SK-N-SH (cell line): ENCODE data around the gene SHISA4. TPM values are rescaled to one million over a fixed set of nuclear protein-coding genes. Genes with fewer than 3 reads are reported as not detected.
"Not testable (repeated sequence)": the region's sequence is repeated elsewhere in the genome, so short reads cannot be mapped to it uniquely, and the experiment has no call there.

Experiments
- CTCF ChIA-PET: fragments of 300-600, 350-600 bp; formaldehyde crosslinking; extraction: SDS; loops from one replicate; lab custom pipeline; 2021; lab: Yijun Ruan, JAX
- POLR2A ChIA-PET: fragments of 350-600 bp; sonication (Branson Sonifier 250); formaldehyde crosslinking; extraction: SDS; loops from one replicate; lab custom pipeline; 2020; ENCODE audit warnings: antibody characterized with exemption, inconsistent platforms; lab: Yijun Ruan, JAX
- DNase-seq: peaks from one replicate; pipeline ENCODE4 v3.0.0; 2012
- H2AFZ ChIP-seq: fragments of 200-600 bp; sonication (generic); 2 replicates; pipeline ENCODE4 v1.8.1; 2016; ENCODE audit warnings: antibody characterized with exemption, mild to moderate bottlenecking, low read depth
- H3F3A ChIP-seq: fragments of 200-600 bp; sonication (generic); replicated peaks from 2 replicates; pipeline ENCODE3; 2016; ENCODE audit warnings: antibody characterized with exemption, mild to moderate bottlenecking; ENCODE audit not compliant: insufficient read depth
- H3K27ac ChIP-seq, 2 experiments: fragments of 200-500 bp in 1 of 2; fragments of 200-600 bp in 1 of 2; sonication (Bioruptor generic) in 1 of 2; sonication (generic), shearing (Covaris generic) in 1 of 2; 2 replicates each; pipeline versions ENCODE4 v1.5.1 to v1.6.1; 2014 to 2016; ENCODE audit warnings: low read depth in 2 of 2, inconsistent platforms in 1 of 2, low read length in 1 of 2, mild to moderate bottlenecking in 1 of 2, mixed read lengths in 1 of 2
- H3K27me3 ChIP-seq: fragments of 200-600 bp; sonication (generic), shearing (Covaris generic); 2 replicates; pipeline ENCODE4 v1.6.1; 2016; ENCODE audit warnings: mixed run types; ENCODE audit not compliant: insufficient read depth
- H3K36me3 ChIP-seq, 2 experiments: fragments of 200-500 bp in 1 of 2; fragments of 200-600 bp in 1 of 2; sonication (Bioruptor generic) in 1 of 2; sonication (generic) in 1 of 2; replicated peaks in 1 of 2; 2 replicates each; pipeline versions ENCODE3 to v1.5.1; 2014 to 2016; ENCODE audit warnings: low read length in 1 of 2, mild to moderate bottlenecking in 1 of 2; ENCODE audit not compliant: insufficient read depth in 2 of 2, control insufficient read depth in 1 of 2
- H3K4me1 ChIP-seq, 2 experiments: fragments of 200-500 bp in 1 of 2; fragments of 200-600 bp in 1 of 2; sonication (Bioruptor generic) in 1 of 2; sonication (generic), shearing (Covaris generic) in 1 of 2; 2 replicates each; pipeline versions ENCODE4 v1.5.1 to v1.6.1; 2014 to 2016; ENCODE audit warnings: low read depth in 1 of 2, low read length in 1 of 2, mixed run types in 1 of 2; ENCODE audit not compliant: insufficient read depth in 2 of 2, control insufficient read depth in 1 of 2
- H3K4me2 ChIP-seq: fragments of 200-600 bp; sonication (generic), shearing (Covaris generic); 2 replicates; pipeline ENCODE4 v1.6.1; 2017; ENCODE audit warnings: mixed run types
- H3K4me3 ChIP-seq, 2 experiments: fragments of 200-500 bp in 1 of 2; fragments of 200-600 bp in 1 of 2; sonication (Bioruptor generic) in 1 of 2; sonication (generic), shearing (Covaris generic) in 1 of 2; 2 replicates each; pipeline versions ENCODE4 v1.5.1 to v1.8.1; 2014 to 2016; ENCODE audit warnings: low read depth in 2 of 2, inconsistent platforms in 1 of 2, low read length in 1 of 2, mild to moderate bottlenecking in 1 of 2, mixed read lengths in 1 of 2, moderate library complexity in 1 of 2
- H3K79me2 ChIP-seq: fragments of 200-600 bp; sonication (generic); 2 replicates; pipeline ENCODE4 v1.8.1; 2017; ENCODE audit warnings: mild to moderate bottlenecking; ENCODE audit not compliant: insufficient read depth
- H3K9ac ChIP-seq: fragments of 200-600 bp; sonication (generic); 2 replicates; pipeline ENCODE4 v1.6.1; 2017; ENCODE audit warnings: mixed run types
- H3K9me2 ChIP-seq: fragments of 200-600 bp; sonication (generic); 2 replicates; pipeline ENCODE4 v1.6.1; 2017; ENCODE audit warnings: mixed run types
- H3K9me3 ChIP-seq: fragments of 200-600 bp; sonication (generic); 2 replicates; pipeline ENCODE4 v1.6.1; 2017; ENCODE audit warnings: mixed run types, mild to moderate bottlenecking, moderate library complexity
- H4K20me1 ChIP-seq: fragments of 200-600 bp; sonication (generic); 2 replicates; pipeline ENCODE4 v1.6.1; 2017; ENCODE audit warnings: mild to moderate bottlenecking, mixed run types; ENCODE audit not compliant: insufficient read depth
- EP300 ChIP-seq, 2 experiments: IDR thresholded peaks; 2 replicates each; pipeline versions ENCODE4 v1.4.0 to v1.6.1; 2012; ENCODE audit warnings: borderline replicate concordance in 1 of 2, low read depth in 1 of 2, low read length in 1 of 2
- EZH2phosphoT487 ChIP-seq: fragments of 200-600 bp; sonication (generic); IDR thresholded peaks from 2 replicates; pipeline ENCODE4 v1.6.1; 2017; ENCODE audit warnings: low read depth, mixed run types, mild to moderate bottlenecking, antibody characterized with exemption, moderate library complexity, borderline replicate concordance
- FOSL2 ChIP-seq: IDR thresholded peaks from 2 replicates; pipeline ENCODE4 v1.4.0; 2012; ENCODE audit warnings: low read depth, mild to moderate bottlenecking, moderate library complexity, borderline replicate concordance
- FOXJ3 ChIP-seq: sonication (generic); formaldehyde crosslinking; IDR thresholded peaks from 2 replicates; pipeline ENCODE4 v1.5.1; 2020; ENCODE audit warnings: mild to moderate bottlenecking, missing genetic modification reagents
- FOXM1 ChIP-seq: IDR thresholded peaks from 2 replicates; pipeline ENCODE4 v1.4.0; 2012; ENCODE audit warnings: low read depth, mild to moderate bottlenecking
- GABPA ChIP-seq: IDR thresholded peaks from 2 replicates; pipeline ENCODE4 v1.4.0; 2012; ENCODE audit warnings: low read depth, mild to moderate bottlenecking
- GATA2 ChIP-seq: sonication (generic); formaldehyde crosslinking; IDR thresholded peaks from 2 replicates; pipeline ENCODE4 v1.5.0; 2020; ENCODE audit warnings: mild to moderate bottlenecking, missing genetic modification reagents
- JUND ChIP-seq: IDR thresholded peaks from 2 replicates; pipeline ENCODE4 v1.4.0; 2012
- MAX ChIP-seq: IDR thresholded peaks from 2 replicates; pipeline ENCODE4 v1.4.0; 2012; ENCODE audit warnings: low read depth
- NRF1 ChIP-seq: IDR thresholded peaks from 2 replicates; pipeline ENCODE4 v1.6.1; 2012; ENCODE audit warnings: low read depth, mild to moderate bottlenecking, low read length
- POLR2AphosphoS5 ChIP-seq: IDR thresholded peaks from 2 replicates; pipeline ENCODE4 v1.6.1; 2012; ENCODE audit warnings: low read depth, low read length
- RAD21 ChIP-seq: IDR thresholded peaks from 2 replicates; pipeline ENCODE4 v1.6.1; 2012; ENCODE audit warnings: mild to moderate bottlenecking, low read length
- RXRA ChIP-seq: IDR thresholded peaks from 2 replicates; pipeline ENCODE4 v1.4.0; 2012; ENCODE audit warnings: low read depth, mild to moderate bottlenecking, borderline replicate concordance
- SIN3A ChIP-seq: IDR thresholded peaks from 2 replicates; pipeline ENCODE4 v1.6.1; 2012; ENCODE audit warnings: low read depth, mild to moderate bottlenecking, low read length, moderate library complexity, borderline replicate concordance
- TAF1 ChIP-seq: IDR thresholded peaks from 2 replicates; pipeline ENCODE4 v1.6.1; 2012; ENCODE audit warnings: low read depth, mild to moderate bottlenecking, low read length, moderate library complexity, borderline replicate concordance
- TCF12 ChIP-seq: IDR thresholded peaks from 2 replicates; pipeline ENCODE4 v1.4.0; 2012
- TEAD4 ChIP-seq: IDR thresholded peaks from 2 replicates; pipeline ENCODE4 v1.4.0; 2012; ENCODE audit warnings: mild to moderate bottlenecking, borderline replicate concordance; ENCODE audit not compliant: insufficient read depth
- WGBS: methylation state at CpG from one replicate; pipeline ENCODE4 v1.1.6; 2017; ENCODE audit warnings: low lambda C conversion rate; 5-methylcytosine and 5-hydroxymethylcytosine counted together
- polyA plus RNA-seq, 3 experiments: library from polyadenylated mRNA; depleted of rRNA; stranded (reverse); fragments of >200 nt; gene quantifications; 2 replicates each; pipeline ENCODE4 v1.2.3, GENCODE V29; 2012

The SHISA4 gene
- polyA plus RNA-seq, 1 of the 3 experiments (the other 2 are of a cell fraction), result 42.1 TPM

- Histone ChIP-seq H3K79me2 (no peaks in the 10 kb centered on the region), H3K4me1 (no peaks in the 10 kb centered on the region), H3K36me3 (no peaks in the 10 kb centered on the region), H3K4me2 (no peak overlapping the region), H4K20me1 (no peaks in the 10 kb centered on the region), H3K27me3 (no peaks in the 10 kb centered on the region), H3F3A (peaks cover 6% of the 10 kb centered on the region), H3K27ac (no peak overlapping the region), H3K9me2 (no peaks in the 10 kb centered on the region), H3K4me3 (no peak overlapping the region), H3K9ac (no peak overlapping the region), H2AFZ (no peak overlapping the region), H3K9me3 (no peaks in the 10 kb centered on the region)
- ChIA-PET POLR2A (no interaction called here), CTCF (interaction anchor here (0.8 to 3.8 kb wide), 2 partner anchors 15 to 44 kb away, joined by 3 to 20 read pairs; partner anchors contain the start of gene TIMM17A)
- DNase-seq, result no peak
- 87% methylated on average over 5 of the region's 5 CpGs for WGBS
- TF ChIP-seq RXRA (no peak), EP300 (IDR thresholded peaks at IDR 0.05; ENCODE audit: borderline replicate concordance in 1 of 2, low read depth in 1 of 2, low read length in 1 of 2) (no peak), FOXM1 (no peak), TCF12 (no peak), RAD21 (no peak), JUND (no peak), FOSL2 (no peak), MAX (no peak), POLR2AphosphoS5 (no peak), NRF1 (no peak), TAF1 (no peak), GABPA (no peak), GATA2 (CRISPR knock-in tag) (no peak)
Observed at GRCh38 chr1:201939574-201939973, 50.9 kb downstream of the SHISA4 start.

- H3K4me3 ChIP-seq, DNase-seq, H3K27me3 ChIP-seq, H3K9ac ChIP-seq, H3F3A ChIP-seq, H3K27ac ChIP-seq, H3K4me1 ChIP-seq, H3K9me3 ChIP-seq, H2AFZ ChIP-seq, H3K79me2 ChIP-seq, H3K4me2 ChIP-seq, H3K9me2 ChIP-seq, H4K20me1 ChIP-seq, H3K36me3 ChIP-seq: not testable (repeated sequence)
- CTCF ChIA-PET, result interaction anchor here (0.8 to 3.8 kb wide), 2 partner anchors 15 to 44 kb away, joined by 3 to 20 read pairs; partner anchors contain the start of gene TIMM17A
- POLR2A ChIA-PET, result interaction anchor here (0.6 kb wide), 1 partner anchor 321 kb away, joined by 3 read pairs; no protein-coding TSS in a partner anchor
- WGBS, result 92% methylated on average over 10 of the region's 10 CpGs
Observed at GRCh38 chr1:201940316-201940715, 51.6 kb downstream of the SHISA4 start.

- TF ChIP-seq EZH2phosphoT487, result no peak
- no peak for TF ChIP-seq RAD21
- no peak for TF ChIP-seq RXRA
- no peak for TF ChIP-seq TEAD4
- no peak for TF ChIP-seq SIN3A
- no peak for TF ChIP-seq FOXJ3 (CRISPR knock-in tag)
- Histone ChIP-seq H4K20me1 (no peaks in the 10 kb centered on the region), H3F3A (peaks cover 6% of the 10 kb centered on the region), H3K9me2 (no peaks in the 10 kb centered on the region), H2AFZ (no peak overlapping the region), H3K79me2 (no peaks in the 10 kb centered on the region), H3K27me3 (no peaks in the 10 kb centered on the region), H3K4me3 (no peak overlapping the region), H3K9ac (no peak overlapping the region), H3K4me2 (no peak overlapping the region), H3K36me3 (no peaks in the 10 kb centered on the region), H3K9me3 (no peaks in the 10 kb centered on the region), H3K27ac (no peak overlapping the region), H3K4me1 (peaks cover 0 to 11% of the 10 kb centered on the region in 2 experiments; a peak in 1 of 4 replicates)
- ChIA-PET CTCF (interaction anchor here (1.4 kb wide), 1 partner anchor 46 kb away, joined by 4 read pairs; no protein-coding TSS in a partner anchor), POLR2A (no interaction called here)
- no peak for DNase-seq
- 85% methylated on average over 18 of the region's 18 CpGs for WGBS
Observed at GRCh38 chr1:201941420-201942128, 52.9 kb downstream of the SHISA4 start.
